Measurements from ENCODE around the gene CLUH.

GRCh38 chr17:2700030-2700490, 11.5 kb downstream of the CLUH start:
- TF ChIP-seq CTCF (conservative IDR thresholded peaks at IDR 0.05) (no peak), ZFX (IDR thresholded peaks at IDR 0.05) (no peak)
